NCI-H446 (cell line): ENCODE data around the gene FAM83G.
"Not testable (repeated sequence)": the region's sequence is repeated elsewhere in the genome, so short reads cannot be mapped to it uniquely, and the experiment has no call there.

Source experiments
- DNase-seq, 2 experiments: peaks; one replicate each; lab custom pipeline; 2025; lab: John Stamatoyannopoulos, UW

The FAM83G gene

GRCh38 chr17:18950944-18951905, 53.3 kb downstream of the FAM83G start:
- no peak for DNase-seq

GRCh38 chr17:18950346-18950745, 54.2 kb downstream of the FAM83G start:
- no peak for DNase-seq

GRCh38 chr17:18949566-18949965, 55.0 kb downstream of the FAM83G start:
- no peak for DNase-seq

GRCh38 chr17:18948476-18949006, 56.0 kb downstream of the FAM83G start:
- no peak for DNase-seq

- no peak for DNase-seq
These were observed 56.7 kb downstream of the FAM83G start for GRCh38 chr17:18947866-18948265.

GRCh38 chr17:18946536-18946935, 58.0 kb downstream of the FAM83G start:
- no peak for DNase-seq

GRCh38 chr17:18944646-18945045, 59.9 kb downstream of the FAM83G start:
- no peak for DNase-seq

GRCh38 chr17:18938692-18939023, 65.9 kb downstream of the FAM83G start:
- no peak for DNase-seq

- no peak for DNase-seq
These were observed 66.4 kb downstream of the FAM83G start for GRCh38 chr17:18937981-18938691.

GRCh38 chr17:18933102-18934058, 71.2 kb downstream of the FAM83G start:
- peak in 1 of 2 experiments; percentile 21 for DNase-seq

- no peak for DNase-seq
These were observed 72.1 kb downstream of the FAM83G start for GRCh38 chr17:18932360-18933055.

- no peak for DNase-seq
These were observed 75.9 kb downstream of the FAM83G start for GRCh38 chr17:18928628-18929125.

- DNase-seq: no peak
These were observed 79.4 kb downstream of the FAM83G start for GRCh38 chr17:18925187-18925586.

GRCh38 chr17:18922596-18922995, 82.0 kb downstream of the FAM83G start:
- not testable (repeated sequence) for DNase-seq

- no peak for DNase-seq
These were observed 82.6 kb downstream of the FAM83G start for GRCh38 chr17:18921912-18922451.

- no peak for DNase-seq
These were observed 83.1 kb downstream of the FAM83G start for GRCh38 chr17:18921485-18921884.

GRCh38 chr17:18920911-18921441, 83.6 kb downstream of the FAM83G start:
- DNase-seq: no peak

GRCh38 chr17:18919963-18920362, 84.6 kb downstream of the FAM83G start:
- no peak for DNase-seq
